Measurements from ENCODE around the gene CACNA2D3.

Gene CACNA2D3

GRCh38 chr3:54988838-54989630 lies 866.7 kb downstream of the CACNA2D3 start:
- DNase-seq (ENCODE audit: low read depth, low spot score), result no peak

- DNase-seq (ENCODE audit: low read depth, low spot score), result no peak
Observed at GRCh38 chr3:54994111-54994513, 871.8 kb downstream of the CACNA2D3 start.

- DNase-seq (ENCODE audit: low read depth, low spot score), result peak; percentile 70
Observed at GRCh38 chr3:54999159-54999558, 876.8 kb downstream of the CACNA2D3 start.

- DNase-seq (ENCODE audit: low read depth, low spot score), result peak; percentile 59
Observed at GRCh38 chr3:54999811-55000210, 877.5 kb downstream of the CACNA2D3 start.

- DNase-seq (ENCODE audit: low read depth, low spot score), result peak; percentile 86
Observed at GRCh38 chr3:55000546-55000945, 878.2 kb downstream of the CACNA2D3 start.

- DNase-seq (ENCODE audit: low read depth, low spot score), result no peak
Observed at GRCh38 chr3:55000953-55001352, 878.6 kb downstream of the CACNA2D3 start.

- peak; percentile 76 for DNase-seq (ENCODE audit: low read depth, low spot score)
Observed at GRCh38 chr3:55002416-55002930, 880.1 kb downstream of the CACNA2D3 start.

- peak; percentile 39 for DNase-seq (ENCODE audit: low read depth, low spot score)
Observed at GRCh38 chr3:55006244-55006676, 883.9 kb downstream of the CACNA2D3 start.

GRCh38 chr3:55007971-55008370 lies 885.6 kb downstream of the CACNA2D3 start:
- no peak for DNase-seq (ENCODE audit: low read depth, low spot score)

GRCh38 chr3:55009372-55009771 lies 887.0 kb downstream of the CACNA2D3 start:
- DNase-seq (ENCODE audit: low read depth, low spot score), result no peak

GRCh38 chr3:55012091-55012490 lies 889.7 kb downstream of the CACNA2D3 start:
- no peak for DNase-seq (ENCODE audit: low read depth, low spot score)

- no peak for DNase-seq (ENCODE audit: low read depth, low spot score)
Observed at GRCh38 chr3:55013145-55013925, 891.0 kb downstream of the CACNA2D3 start.

GRCh38 chr3:55014081-55014480 lies 891.7 kb downstream of the CACNA2D3 start:
- DNase-seq (ENCODE audit: low read depth, low spot score), result no peak

- no peak for DNase-seq (ENCODE audit: low read depth, low spot score)
Observed at GRCh38 chr3:55014906-55015305, 892.6 kb downstream of the CACNA2D3 start.

GRCh38 chr3:55017876-55018275 lies 895.5 kb downstream of the CACNA2D3 start:
- DNase-seq (ENCODE audit: low read depth, low spot score), result no peak

- no peak for DNase-seq (ENCODE audit: low read depth, low spot score)
Observed at GRCh38 chr3:55030938-55031337, 908.6 kb downstream of the CACNA2D3 start.

GRCh38 chr3:55036883-55037577 lies 914.7 kb downstream of the CACNA2D3 start:
- no peak for DNase-seq (ENCODE audit: low read depth, low spot score)

- DNase-seq (ENCODE audit: low read depth, low spot score), result no peak
Observed at GRCh38 chr3:55042591-55042990, 920.2 kb downstream of the CACNA2D3 start.

GRCh38 chr3:55044486-55044885 lies 922.1 kb downstream of the CACNA2D3 start:
- DNase-seq (ENCODE audit: low read depth, low spot score), result no peak

- no peak for DNase-seq (ENCODE audit: low read depth, low spot score)
Observed at GRCh38 chr3:55059027-55059629, 936.8 kb downstream of the CACNA2D3 start.

- no peak for DNase-seq (ENCODE audit: low read depth, low spot score)
Observed at GRCh38 chr3:55060896-55061719, 938.8 kb downstream of the CACNA2D3 start.
